ENCODE data around the gene XPNPEP1.

XPNPEP1 gene

DNA sequence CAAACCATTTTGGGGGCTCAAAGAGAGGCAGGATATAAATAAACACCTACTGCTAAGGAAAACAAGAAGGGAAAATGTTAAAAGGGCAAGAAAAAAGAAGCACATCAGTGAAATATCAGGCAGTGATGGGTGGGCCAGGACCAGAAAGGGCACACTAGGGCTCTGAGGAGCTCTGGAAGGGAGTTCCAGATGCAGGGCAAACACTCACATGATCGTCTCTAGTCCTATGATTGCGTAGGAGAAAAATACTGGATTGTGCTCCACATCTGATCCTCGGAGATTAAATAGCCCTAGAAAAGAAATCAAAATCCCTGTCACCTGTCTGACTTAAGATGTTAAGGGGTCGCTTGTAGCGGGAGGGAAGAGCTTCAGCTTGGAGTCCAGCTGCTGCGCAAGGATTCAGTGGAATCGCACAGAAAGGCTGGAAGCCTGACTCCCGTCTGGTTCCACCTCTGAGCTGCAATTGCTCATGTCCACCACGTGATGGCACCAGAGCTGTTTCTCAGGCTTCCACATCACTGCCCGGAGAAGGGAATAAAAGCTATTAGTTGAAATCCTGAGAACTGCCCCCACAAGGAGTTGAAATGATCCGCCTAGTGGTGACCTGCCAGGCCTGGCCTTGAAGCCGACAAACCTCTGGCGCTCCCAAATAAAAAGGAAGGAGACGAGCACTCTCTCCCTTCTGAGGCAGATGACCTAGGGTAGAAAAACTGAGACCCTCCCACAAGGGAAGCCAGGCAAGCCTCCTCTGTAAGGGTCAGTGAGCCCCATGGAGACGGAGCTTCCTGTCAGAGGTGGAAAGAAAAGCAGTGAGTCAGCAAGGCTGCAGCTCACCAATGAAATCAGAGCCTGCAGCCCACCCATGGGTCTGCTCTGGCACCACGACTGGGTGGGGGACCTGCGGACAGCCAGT lies 39.2 kb downstream of the XPNPEP1 start:
- peaks cover 17% of the 10 kb centered on the region; the same call in 1 of the 2 replicates for H3F3A ChIP-seq (ENCODE audit: insufficient read depth)
- H3K27ac ChIP-seq (ENCODE audit: low read depth, low read length): peak overlapping the region; percentile 86
- peak overlapping the region; percentile 50 for H3K9ac ChIP-seq (ENCODE audit: low read length)
- no peak overlapping the region for H2AFZ ChIP-seq (ENCODE audit: low read depth, low read length, severe bottlenecking)
- no peaks in the 10 kb centered on the region; the same call in 1 of the 2 replicates for H3K36me3 ChIP-seq (ENCODE audit: low read length)
- H4K20me1 ChIP-seq (ENCODE audit: low read depth, low read length): no peaks in the 10 kb centered on the region
- peak overlapping the region; percentile 58 for H3K4me2 ChIP-seq (ENCODE audit: low read depth, low read length, poor library complexity, severe bottlenecking)
- no peak overlapping the region for H3K4me3 ChIP-seq (ENCODE audit: insufficient read depth, low read length, poor library complexity, severe bottlenecking)
- no peaks in the 10 kb centered on the region for H3K9me3 ChIP-seq (ENCODE audit: insufficient read depth, low read length)
- H3K9me2 ChIP-seq (replicated peaks; ENCODE audit: insufficient read depth, low read length): no peaks in the 10 kb centered on the region
- H3K79me2 ChIP-seq (ENCODE audit: insufficient read depth, low read length): no peaks in the 10 kb centered on the region
- H3K27me3 ChIP-seq (ENCODE audit: low read length): no peaks in the 10 kb centered on the region
- TF ChIP-seq, protein P1, sequence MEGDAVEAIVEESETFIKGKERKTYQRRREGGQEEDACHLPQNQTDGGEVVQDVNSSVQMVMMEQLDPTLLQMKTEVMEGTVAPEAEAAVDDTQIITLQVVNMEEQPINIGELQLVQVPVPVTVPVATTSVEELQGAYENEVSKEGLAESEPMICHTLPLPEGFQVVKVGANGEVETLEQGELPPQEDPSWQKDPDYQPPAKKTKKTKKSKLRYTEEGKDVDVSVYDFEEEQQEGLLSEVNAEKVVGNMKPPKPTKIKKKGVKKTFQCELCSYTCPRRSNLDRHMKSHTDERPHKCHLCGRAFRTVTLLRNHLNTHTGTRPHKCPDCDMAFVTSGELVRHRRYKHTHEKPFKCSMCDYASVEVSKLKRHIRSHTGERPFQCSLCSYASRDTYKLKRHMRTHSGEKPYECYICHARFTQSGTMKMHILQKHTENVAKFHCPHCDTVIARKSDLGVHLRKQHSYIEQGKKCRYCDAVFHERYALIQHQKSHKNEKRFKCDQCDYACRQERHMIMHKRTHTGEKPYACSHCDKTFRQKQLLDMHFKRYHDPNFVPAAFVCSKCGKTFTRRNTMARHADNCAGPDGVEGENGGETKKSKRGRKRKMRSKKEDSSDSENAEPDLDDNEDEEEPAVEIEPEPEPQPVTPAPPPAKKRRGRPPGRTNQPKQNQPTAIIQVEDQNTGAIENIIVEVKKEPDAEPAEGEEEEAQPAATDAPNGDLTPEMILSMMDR (IDR thresholded peaks at IDR 0.05; ENCODE audit: insufficient read depth, low read length, poor library complexity, severe bottlenecking): peak; percentile 89
- no peak for TF ChIP-seq EZH2phosphoT487 (conservative IDR thresholded peaks at IDR 0.05; ENCODE audit: low read length)

DNA sequence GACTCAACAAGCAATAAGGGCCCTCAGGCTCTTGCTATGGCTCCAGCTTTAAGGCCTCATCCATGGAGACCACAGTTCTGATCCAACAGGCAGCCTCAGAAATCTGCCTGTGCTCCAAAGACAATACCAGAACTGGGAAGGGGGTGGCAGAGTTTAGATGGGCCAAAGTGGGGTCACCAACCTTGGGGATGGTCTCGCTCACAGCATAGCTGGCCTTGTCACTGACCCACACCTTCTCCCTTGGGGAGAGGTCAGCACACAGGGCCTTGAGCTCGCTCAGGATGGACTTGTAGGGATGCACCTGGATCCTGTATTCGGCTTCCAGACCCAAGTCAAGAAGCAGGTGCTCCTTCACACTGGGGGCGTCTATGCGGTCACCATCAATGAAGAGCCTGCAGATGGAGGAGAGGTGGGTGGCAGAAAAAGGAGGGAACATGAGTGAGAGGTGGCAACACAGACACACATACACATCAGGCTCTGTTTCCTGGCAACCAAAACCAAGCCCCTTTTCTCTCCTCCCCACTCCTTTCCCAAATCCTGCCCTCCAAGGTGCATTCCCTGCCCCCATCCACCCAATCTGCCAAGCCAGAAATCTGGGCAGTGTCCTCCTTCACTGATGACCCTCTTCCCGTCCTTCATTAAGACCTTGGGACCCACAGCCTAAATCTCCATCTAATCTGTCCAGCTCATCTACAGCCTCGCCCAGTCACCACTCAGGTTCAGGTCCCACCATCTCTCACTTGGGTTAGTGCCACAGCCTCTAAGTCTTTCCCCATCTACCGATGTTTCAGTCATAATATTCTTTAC lies 40.9 kb downstream of the XPNPEP1 start:
- H4K20me1 ChIP-seq (ENCODE audit: low read depth, low read length): no peaks in the 10 kb centered on the region
- peak overlapping the region; percentile 86 for H3K27ac ChIP-seq (ENCODE audit: low read depth, low read length)
- H3K79me2 ChIP-seq (ENCODE audit: insufficient read depth, low read length): no peaks in the 10 kb centered on the region
- TF ChIP-seq, protein P1 (IDR thresholded peaks at IDR 0.05; ENCODE audit: insufficient read depth, low read length, poor library complexity, severe bottlenecking): no peak
- no peak for TF ChIP-seq EZH2phosphoT487 (conservative IDR thresholded peaks at IDR 0.05; ENCODE audit: low read length)
- peaks cover 17% of the 10 kb centered on the region; the same call in 1 of the 2 replicates for H3F3A ChIP-seq (ENCODE audit: insufficient read depth)
- H3K9ac ChIP-seq (ENCODE audit: low read length): peak overlapping the region; percentile 50
- peaks cover 6% of the 10 kb centered on the region; the same call in 1 of the 2 replicates for H3K36me3 ChIP-seq (ENCODE audit: low read length)
- H3K9me3 ChIP-seq (ENCODE audit: insufficient read depth, low read length): no peaks in the 10 kb centered on the region
- no peak overlapping the region for H2AFZ ChIP-seq (ENCODE audit: low read depth, low read length, severe bottlenecking)
- H3K4me3 ChIP-seq (ENCODE audit: insufficient read depth, low read length, poor library complexity, severe bottlenecking): no peak overlapping the region
- peak overlapping the region; percentile 58 for H3K4me2 ChIP-seq (ENCODE audit: low read depth, low read length, poor library complexity, severe bottlenecking)
- H3K27me3 ChIP-seq (ENCODE audit: low read length): no peaks in the 10 kb centered on the region
- H3K9me2 ChIP-seq (replicated peaks; ENCODE audit: insufficient read depth, low read length): no peaks in the 10 kb centered on the region

DNA sequence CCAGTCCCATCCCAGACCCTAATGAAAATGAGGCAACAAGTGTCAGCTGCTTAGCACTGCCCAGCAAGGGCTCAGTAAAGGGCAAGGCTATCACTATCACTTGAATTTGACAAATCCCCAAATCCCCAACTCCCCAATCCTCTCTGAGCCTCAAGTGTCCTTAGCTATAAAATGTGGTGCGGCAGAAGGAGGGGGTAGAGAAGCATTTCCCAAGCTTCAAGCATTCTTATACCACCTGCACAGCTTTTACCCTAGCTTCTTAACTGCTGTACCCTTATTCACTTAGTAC lies 41.6 kb downstream of the XPNPEP1 start:
- Histone ChIP-seq H3K9ac (ENCODE audit: low read length) (no peak overlapping the region), H3F3A (ENCODE audit: insufficient read depth) (peaks cover 17% of the 10 kb centered on the region; the same call in 1 of the 2 replicates), H3K27ac (ENCODE audit: low read depth, low read length) (peak overlapping the region; percentile 86; the same call in 1 of the 2 replicates), H3K9me3 (ENCODE audit: insufficient read depth, low read length) (no peaks in the 10 kb centered on the region), H3K79me2 (ENCODE audit: insufficient read depth, low read length) (no peaks in the 10 kb centered on the region), H2AFZ (ENCODE audit: low read depth, low read length, severe bottlenecking) (no peak overlapping the region), H3K4me2 (ENCODE audit: low read depth, low read length, poor library complexity, severe bottlenecking) (no peak overlapping the region), H3K4me3 (ENCODE audit: insufficient read depth, low read length, poor library complexity, severe bottlenecking) (no peak overlapping the region), H3K36me3 (ENCODE audit: low read length) (peaks cover 7% of the 10 kb centered on the region; the same call in 1 of the 2 replicates), H3K9me2 (replicated peaks; ENCODE audit: insufficient read depth, low read length) (no peaks in the 10 kb centered on the region), H3K27me3 (ENCODE audit: low read length) (no peaks in the 10 kb centered on the region), H4K20me1 (ENCODE audit: low read depth, low read length) (no peaks in the 10 kb centered on the region)
- TF ChIP-seq, protein P1 (IDR thresholded peaks at IDR 0.05; ENCODE audit: insufficient read depth, low read length, poor library complexity, severe bottlenecking): no peak
- TF ChIP-seq EZH2phosphoT487 (conservative IDR thresholded peaks at IDR 0.05; ENCODE audit: low read length): no peak

Measured in SU-DHL-6 (cell line).